Vagina (tissue), 2 donors: ENCODE data around the gene ATP2B2.

Experiments
- CTCF ChIP-seq, 3 experiments: fragments of 450-650 bp in 2 of 3; fragments of 200-600 bp in 1 of 3; sonication (generic) in 1 of 3; IDR thresholded peaks; one replicate each; pipeline ENCODE4 v1.5.1; 2017 to 2019; ENCODE audit warnings: antibody characterized with exemption in 3 of 3, mild to moderate bottlenecking in 2 of 3, moderate library complexity in 2 of 3
- POLR2A ChIP-seq, 2 donors: fragments of 450-650 bp; IDR thresholded peaks; one replicate each; pipeline ENCODE4 v1.6.1; 2017; ENCODE audit warnings: antibody characterized with exemption in 2 of 2, mild to moderate bottlenecking in 2 of 2, moderate library complexity in 2 of 2

GRCh38 chr3:10311710-10312109 is 193.7 kb downstream of the ATP2B2 start:
- TF ChIP-seq POLR2A (IDR thresholded peaks at IDR 0.05) = no peak
- no peak for TF ChIP-seq CTCF (IDR thresholded peaks at IDR 0.05)
